Stimulated activated CD4-positive, alpha-beta T cell treated with anti-CD3 and anti-CD28 coated beads, TNF-alpha, amount 100 ng/mL, for 4 hours (primary cell): ENCODE results near the gene PIEZO1.

Experiments used
- DNase-seq, 3 experiments: peaks; one replicate each; pipeline ENCODE4 v3.0.0-alpha.2; 2020; ENCODE audit warnings: low read depth in 3 of 3

PIEZO1 gene

GRCh38 chr16:88754109-88754911 lies 30.7 kb downstream of the PIEZO1 start:
- no peak for DNase-seq

GRCh38 chr16:88753602-88754001 lies 31.4 kb downstream of the PIEZO1 start:
- no peak for DNase-seq

GRCh38 chr16:88753191-88753590 lies 31.8 kb downstream of the PIEZO1 start:
- DNase-seq, result no peak

- no peak for DNase-seq
These were observed 32.5 kb downstream of the PIEZO1 start for GRCh38 chr16:88752386-88753002.

- DNase-seq, result no peak
These were observed 34.2 kb downstream of the PIEZO1 start for GRCh38 chr16:88750854-88751253.

- DNase-seq, result no peak
These were observed 35.7 kb downstream of the PIEZO1 start for GRCh38 chr16:88749358-88749757.

- DNase-seq, result no peak
These were observed 36.7 kb downstream of the PIEZO1 start for GRCh38 chr16:88748364-88748763.

GRCh38 chr16:88747588-88748301 lies 37.3 kb downstream of the PIEZO1 start:
- DNase-seq, result no peak

- DNase-seq, result no peak
These were observed 38.5 kb downstream of the PIEZO1 start for GRCh38 chr16:88746506-88746905.

- DNase-seq, result no peak
These were observed 40.2 kb downstream of the PIEZO1 start for GRCh38 chr16:88744577-88745521.

- peak; percentile 57 to 69 (median 67) for DNase-seq
These were observed 41.1 kb downstream of the PIEZO1 start for GRCh38 chr16:88743693-88744576.

GRCh38 chr16:88742896-88743605 lies 42.0 kb downstream of the PIEZO1 start:
- no peak for DNase-seq

GRCh38 chr16:88741368-88741767 lies 43.7 kb downstream of the PIEZO1 start:
- no peak for DNase-seq

- no peak for DNase-seq
These were observed 44.3 kb downstream of the PIEZO1 start for GRCh38 chr16:88740727-88741055.

GRCh38 chr16:88739977-88740726 lies 44.9 kb downstream of the PIEZO1 start:
- no peak for DNase-seq

GRCh38 chr16:88739139-88739976 lies 45.7 kb downstream of the PIEZO1 start:
- DNase-seq, result no peak

- DNase-seq, result no peak
These were observed 46.6 kb downstream of the PIEZO1 start for GRCh38 chr16:88738151-88739084.
